ENCODE measurements around the gene CAPZB. TPM values are rescaled to one million over a fixed set of nuclear protein-coding genes. Genes with fewer than 3 reads are reported as not detected.

The CAPZB gene
- total RNA-seq, 4 donors from 2014 or later: 84.2 to 119 (median 102) TPM

- no peak for TF ChIP-seq CTCF (IDR thresholded peaks at IDR 0.05; ENCODE audit: low read depth)
Observed at GRCh38 chr1:19339214-19339861, 146.0 kb downstream of the CAPZB start.

DNA sequence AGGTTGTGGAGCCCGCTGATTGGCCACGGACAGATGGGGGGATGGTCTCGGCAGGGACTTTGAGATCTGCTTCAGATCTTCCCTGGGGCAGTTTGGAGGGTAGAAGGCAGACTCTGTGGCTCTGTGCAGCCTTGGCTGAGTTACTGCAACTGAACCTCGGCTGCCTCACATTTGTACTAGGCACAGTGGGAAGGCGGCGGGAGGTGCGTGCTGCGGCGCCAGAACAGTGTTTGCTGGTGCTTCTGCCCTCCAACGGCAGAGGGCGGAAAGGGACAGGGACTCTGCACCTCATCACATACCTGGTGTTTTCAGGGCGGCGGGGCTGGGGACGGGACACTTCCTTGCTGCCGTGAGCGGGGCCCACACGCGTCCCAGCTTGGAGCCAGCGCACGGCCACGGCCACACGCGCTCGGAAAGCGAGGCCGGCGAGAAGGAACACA, 147.0 kb downstream of the CAPZB start:
- no peak for TF ChIP-seq CTCF (IDR thresholded peaks at IDR 0.05; ENCODE audit: low read depth)

DNA sequence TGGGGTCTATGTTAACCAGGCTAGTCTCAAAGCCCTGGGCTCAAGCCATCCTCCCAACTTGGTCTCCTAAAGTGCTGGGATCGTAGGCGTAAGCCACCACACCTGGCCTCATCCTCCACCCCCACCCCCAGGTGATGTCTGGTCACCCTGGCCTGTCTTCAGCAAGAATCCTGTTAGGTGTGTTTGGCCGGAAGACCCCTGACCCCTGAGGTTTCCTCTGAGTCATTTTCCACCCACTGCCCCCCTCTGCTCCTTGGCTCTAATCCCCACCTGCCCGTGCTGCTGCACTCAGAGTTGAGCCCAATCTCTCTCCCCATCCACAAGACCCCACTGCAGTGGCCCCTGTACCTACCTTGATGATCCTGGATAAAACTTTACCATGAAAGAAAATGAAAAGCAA, 148.1 kb downstream of the CAPZB start:
- TF ChIP-seq CTCF (IDR thresholded peaks at IDR 0.05; ENCODE audit: low read depth): no peak

DNA sequence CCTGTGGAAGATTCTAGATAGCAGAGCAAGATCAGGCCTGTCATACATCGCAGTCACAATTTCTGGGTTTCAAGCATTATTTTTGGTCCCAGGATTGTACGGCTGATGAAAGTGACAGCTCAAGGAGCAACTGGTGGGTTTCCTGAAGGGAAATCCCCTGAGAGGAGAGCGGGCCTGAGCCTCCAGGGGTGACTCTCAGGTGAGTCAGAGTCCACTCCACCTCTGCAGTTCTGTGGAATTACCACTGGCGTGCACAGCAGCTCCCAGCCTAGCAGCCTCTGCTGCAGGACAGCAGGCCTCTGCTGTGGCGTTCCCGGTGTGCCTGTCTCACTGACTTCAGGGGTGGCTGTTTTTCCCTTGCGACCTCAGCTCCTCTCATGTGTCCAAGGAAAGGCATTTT, 148.8 kb downstream of the CAPZB start:
- no peak for TF ChIP-seq CTCF (IDR thresholded peaks at IDR 0.05; ENCODE audit: low read depth)

DNA sequence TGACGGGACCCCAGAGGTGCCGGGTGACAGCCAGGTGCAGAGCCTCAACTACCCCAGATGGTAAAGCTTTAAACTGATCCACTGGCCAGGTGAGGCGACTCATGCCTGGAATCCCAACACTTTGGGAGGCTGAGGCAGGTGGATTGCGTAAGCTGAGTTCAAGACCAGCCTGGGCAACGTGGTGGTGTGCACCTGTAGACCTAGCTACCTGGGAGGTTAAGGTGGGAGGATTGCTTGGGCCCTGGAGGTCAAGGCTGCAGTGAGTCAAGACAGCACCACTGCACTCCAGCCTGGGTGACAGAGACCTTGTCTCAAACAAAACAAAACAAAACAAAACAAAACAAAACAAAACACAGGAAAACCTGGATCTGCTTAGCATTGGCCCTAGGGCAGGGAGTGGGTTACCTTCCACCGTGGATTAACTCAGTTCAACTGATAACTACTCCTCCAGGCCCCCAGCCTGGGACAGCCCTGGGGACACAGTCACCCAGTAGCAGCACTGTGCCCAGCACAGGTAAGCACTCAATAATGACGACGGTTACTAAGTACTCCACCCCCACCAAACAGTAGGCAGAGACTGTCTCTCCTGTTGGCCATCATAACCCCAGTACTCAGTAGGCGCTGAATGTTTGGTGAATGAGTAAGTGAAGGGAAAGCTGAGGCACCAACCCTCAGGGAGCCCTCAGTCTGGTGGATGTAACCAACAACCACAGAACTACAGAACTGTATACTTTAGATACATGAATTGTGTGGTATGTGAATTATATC, 151.6 kb downstream of the CAPZB start:
- TF ChIP-seq CTCF (IDR thresholded peaks at IDR 0.05; ENCODE audit: low read depth): no peak

- no peak for TF ChIP-seq CTCF (IDR thresholded peaks at IDR 0.05; ENCODE audit: low read depth)
Observed at GRCh38 chr1:19332832-19333231, 152.5 kb downstream of the CAPZB start.

DNA sequence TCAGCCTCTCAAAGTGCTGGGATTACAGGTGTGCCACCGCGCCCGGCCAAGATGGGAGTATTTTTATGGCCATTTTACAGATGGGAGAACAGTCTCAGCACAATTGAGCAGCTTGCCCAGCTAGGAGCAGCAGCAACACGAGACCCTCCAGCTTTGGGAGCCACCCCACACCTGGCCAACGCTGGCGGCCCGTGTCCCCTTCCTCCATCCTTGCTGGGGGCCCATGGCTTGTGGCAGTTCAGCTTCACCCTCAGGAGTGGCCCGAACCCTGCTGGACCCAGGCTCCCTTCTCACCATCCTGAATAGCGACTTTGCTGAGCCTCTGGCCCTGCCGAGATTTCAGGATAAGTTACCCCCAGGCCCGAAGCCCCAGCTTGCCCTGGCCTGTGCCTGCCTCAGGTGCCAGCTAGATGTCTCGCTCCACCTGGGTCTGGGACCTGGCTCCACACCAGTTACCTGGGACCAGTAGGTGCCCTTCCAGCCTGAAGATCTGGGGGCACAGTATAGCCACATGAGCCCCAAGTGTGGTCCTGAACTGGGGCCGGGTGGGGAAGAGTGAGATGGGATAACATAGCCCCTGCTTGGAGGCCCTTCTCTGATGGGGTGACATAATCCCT, 154.0 kb downstream of the CAPZB start:
- TF ChIP-seq CTCF (IDR thresholded peaks at IDR 0.05; ENCODE audit: low read depth): no peak

All from subcutaneous adipose tissue (tissue), 4 donors.